B cell (primary cell): ENCODE data around the gene KPRP.

ENCODE experiments used
- EZH2 ChIP-seq: IDR thresholded peaks from 2 replicates; pipeline ENCODE4 v1.6.1; 2012; ENCODE audit warnings: borderline replicate concordance, low read depth, mild to moderate bottlenecking, moderate library complexity, low read length; ENCODE audit not compliant: insufficient read depth, poor library complexity, severe bottlenecking
- TF ChIP-seq, protein P1 (sequence below): fragments of 200-600 bp; IDR thresholded peaks from one replicate; pipeline ENCODE4 v1.8.0; 2022; ENCODE audit warnings: antibody characterized with exemption, mild to moderate bottlenecking

DNA sequence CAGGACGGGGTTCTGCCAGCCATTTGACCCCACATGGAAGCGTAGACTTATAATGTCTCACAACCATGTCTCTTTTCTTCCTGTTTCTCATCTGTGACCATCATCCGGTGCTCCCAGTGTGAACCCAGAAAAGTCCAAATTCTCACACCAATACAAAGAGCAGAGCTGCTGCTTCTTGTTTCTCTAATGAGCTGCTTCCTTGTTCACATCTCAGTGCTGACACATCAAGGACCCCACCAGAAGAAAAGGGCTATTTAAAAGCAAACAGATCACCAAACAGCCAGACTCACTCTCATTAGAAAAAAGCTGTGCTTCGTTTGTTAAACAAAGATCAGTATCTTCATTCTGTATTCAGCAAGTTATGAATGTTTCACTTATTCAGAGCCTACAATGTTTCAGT, 37.9 kb downstream of the KPRP start:
- TF ChIP-seq, protein P1, sequence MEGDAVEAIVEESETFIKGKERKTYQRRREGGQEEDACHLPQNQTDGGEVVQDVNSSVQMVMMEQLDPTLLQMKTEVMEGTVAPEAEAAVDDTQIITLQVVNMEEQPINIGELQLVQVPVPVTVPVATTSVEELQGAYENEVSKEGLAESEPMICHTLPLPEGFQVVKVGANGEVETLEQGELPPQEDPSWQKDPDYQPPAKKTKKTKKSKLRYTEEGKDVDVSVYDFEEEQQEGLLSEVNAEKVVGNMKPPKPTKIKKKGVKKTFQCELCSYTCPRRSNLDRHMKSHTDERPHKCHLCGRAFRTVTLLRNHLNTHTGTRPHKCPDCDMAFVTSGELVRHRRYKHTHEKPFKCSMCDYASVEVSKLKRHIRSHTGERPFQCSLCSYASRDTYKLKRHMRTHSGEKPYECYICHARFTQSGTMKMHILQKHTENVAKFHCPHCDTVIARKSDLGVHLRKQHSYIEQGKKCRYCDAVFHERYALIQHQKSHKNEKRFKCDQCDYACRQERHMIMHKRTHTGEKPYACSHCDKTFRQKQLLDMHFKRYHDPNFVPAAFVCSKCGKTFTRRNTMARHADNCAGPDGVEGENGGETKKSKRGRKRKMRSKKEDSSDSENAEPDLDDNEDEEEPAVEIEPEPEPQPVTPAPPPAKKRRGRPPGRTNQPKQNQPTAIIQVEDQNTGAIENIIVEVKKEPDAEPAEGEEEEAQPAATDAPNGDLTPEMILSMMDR: no peak
- no peak for TF ChIP-seq EZH2
